Measurements from ENCODE around the gene NAALADL2. TPM values are rescaled to one million over a fixed set of nuclear protein-coding genes. Genes with fewer than 3 reads are reported as not detected.

Gene NAALADL2
- total RNA-seq, 2 experiments from 2014 or later: not detected

DNA sequence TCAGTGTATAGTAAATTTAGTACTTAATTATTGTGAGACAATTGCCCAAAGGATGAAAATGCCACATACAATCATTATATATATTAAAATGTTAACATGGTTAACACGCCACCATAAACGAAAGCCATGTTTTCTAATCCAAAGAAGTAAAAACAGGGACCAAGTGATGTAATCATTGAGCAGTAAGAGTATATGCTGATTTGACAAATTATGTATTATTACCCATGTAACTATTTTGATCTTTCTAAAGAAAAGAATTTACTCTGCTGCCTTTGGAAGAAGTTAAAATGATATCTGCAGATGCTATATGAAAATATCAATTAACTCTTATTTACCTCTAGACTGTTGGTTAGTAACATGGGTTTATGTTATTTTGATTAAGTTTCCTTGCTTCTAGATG, 150.2 kb downstream of the NAALADL2 start:
- CTCF ChIA-PET: no interaction called here
- H3K27me3 Mint-ChIP-seq (ENCODE audit: low read depth): no peaks in the 10 kb centered on the region

GRCh38 chr3:175015056-175015635, 156.0 kb downstream of the NAALADL2 start:
- H3K9me3 Mint-ChIP-seq: peaks cover 2% of the 10 kb centered on the region
- no peaks in the 10 kb centered on the region for H3K36me3 Mint-ChIP-seq (ENCODE audit: low read depth)
- H3K27ac Mint-ChIP-seq: no peak overlapping the region
- no peak for DNase-seq
- CTCF ChIA-PET: no interaction called here
- H3K4me3 Mint-ChIP-seq: no peak overlapping the region
- intact Hi-C loops (cut with micrococcal nuclease): no loop called here
- no peaks in the 10 kb centered on the region for H3K4me1 Mint-ChIP-seq (ENCODE audit: low read depth)
- H3K27me3 Mint-ChIP-seq (ENCODE audit: low read depth): no peaks in the 10 kb centered on the region

More for the DNA sequence above, 150.2 kb downstream of the NAALADL2 start:
- no peak for DNase-seq
- Mint-ChIP-seq H3K27ac (no peak overlapping the region), H3K9me3 (peaks cover 3% of the 10 kb centered on the region), H3K4me3 (no peak overlapping the region), H3K4me1 (ENCODE audit: low read depth) (no peaks in the 10 kb centered on the region), H3K36me3 (ENCODE audit: low read depth) (no peaks in the 10 kb centered on the region)
- intact Hi-C loops (cut with micrococcal nuclease): no loop called here

DNA sequence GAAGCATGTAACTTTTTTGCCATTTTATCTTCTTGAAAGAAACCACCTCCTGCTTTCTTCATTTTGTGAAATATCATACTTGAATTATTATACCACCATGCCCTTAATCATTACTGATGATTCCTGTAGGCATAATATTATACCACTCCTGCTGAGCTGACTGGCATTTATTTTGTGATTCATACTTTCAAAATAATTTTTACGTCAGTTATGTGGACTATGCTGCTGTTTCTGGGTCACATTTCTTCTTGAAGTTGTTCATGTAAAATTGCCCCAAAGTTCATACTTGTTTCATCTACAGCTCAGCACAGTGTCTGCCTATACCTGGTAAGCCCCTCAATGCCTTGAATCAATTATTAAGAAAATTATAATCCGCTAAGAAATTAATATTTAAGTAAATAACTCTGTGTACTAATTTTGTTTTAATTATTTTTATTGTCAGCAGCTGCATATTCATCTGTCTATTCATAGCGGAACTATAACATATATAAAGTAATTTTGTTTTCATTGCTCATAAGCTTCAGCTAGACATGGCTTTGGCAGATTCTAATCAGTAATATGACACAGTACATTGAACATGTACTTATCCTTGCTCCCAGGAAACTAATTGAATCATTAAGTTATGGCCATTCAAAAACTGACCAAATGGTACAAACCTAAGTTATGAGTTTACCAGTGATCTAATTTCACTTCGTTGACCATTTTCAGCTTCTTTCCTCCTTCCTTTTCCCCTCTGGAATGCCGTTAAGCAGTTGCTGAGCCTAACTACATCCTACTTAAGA, 160.0 kb downstream of the NAALADL2 start:
- intact Hi-C loops (cut with micrococcal nuclease): no loop called here
- CTCF ChIA-PET: no interaction called here
- Mint-ChIP-seq H3K9me3 (peaks cover 8% of the 10 kb centered on the region), H3K27ac (no peak overlapping the region), H3K4me3 (no peak overlapping the region), H3K27me3 (ENCODE audit: low read depth) (no peaks in the 10 kb centered on the region), H3K36me3 (ENCODE audit: low read depth) (no peaks in the 10 kb centered on the region), H3K4me1 (ENCODE audit: low read depth) (no peaks in the 10 kb centered on the region)
- DNase-seq: no peak

GRCh38 chr3:175020101-175020500, 161.0 kb downstream of the NAALADL2 start:
- DNase-seq: no peak
- Mint-ChIP-seq H3K9me3 (peaks cover 5% of the 10 kb centered on the region), H3K27ac (no peak overlapping the region), H3K36me3 (ENCODE audit: low read depth) (no peaks in the 10 kb centered on the region), H3K4me1 (ENCODE audit: low read depth) (no peaks in the 10 kb centered on the region), H3K4me3 (no peak overlapping the region), H3K27me3 (ENCODE audit: low read depth) (no peaks in the 10 kb centered on the region)
- intact Hi-C loops (cut with micrococcal nuclease): no loop called here
- CTCF ChIA-PET: no interaction called here

- intact Hi-C loops (cut with micrococcal nuclease): no loop called here
- Mint-ChIP-seq H3K27me3 (ENCODE audit: low read depth) (no peaks in the 10 kb centered on the region), H3K4me1 (ENCODE audit: low read depth) (no peaks in the 10 kb centered on the region), H3K4me3 (no peak overlapping the region), H3K27ac (no peak overlapping the region), H3K9me3 (peaks cover 8% of the 10 kb centered on the region), H3K36me3 (ENCODE audit: low read depth) (no peaks in the 10 kb centered on the region)
- DNase-seq: no peak
- CTCF ChIA-PET: no interaction called here
These were observed 170.7 kb downstream of the NAALADL2 start for GRCh38 chr3:175029828-175030227.

- no peak for DNase-seq
- no peak overlapping the region for H3K4me3 Mint-ChIP-seq
- no peaks in the 10 kb centered on the region for H3K36me3 Mint-ChIP-seq (ENCODE audit: low read depth)
- H3K27ac Mint-ChIP-seq: no peak overlapping the region
- CTCF ChIA-PET: no interaction called here
- intact Hi-C loops (cut with micrococcal nuclease): no loop called here
- H3K4me1 Mint-ChIP-seq (ENCODE audit: low read depth): no peaks in the 10 kb centered on the region
- no peaks in the 10 kb centered on the region for H3K27me3 Mint-ChIP-seq (ENCODE audit: low read depth)
- H3K9me3 Mint-ChIP-seq: peaks cover 5% of the 10 kb centered on the region
These were observed 180.7 kb downstream of the NAALADL2 start for GRCh38 chr3:175039875-175040274.

DNA sequence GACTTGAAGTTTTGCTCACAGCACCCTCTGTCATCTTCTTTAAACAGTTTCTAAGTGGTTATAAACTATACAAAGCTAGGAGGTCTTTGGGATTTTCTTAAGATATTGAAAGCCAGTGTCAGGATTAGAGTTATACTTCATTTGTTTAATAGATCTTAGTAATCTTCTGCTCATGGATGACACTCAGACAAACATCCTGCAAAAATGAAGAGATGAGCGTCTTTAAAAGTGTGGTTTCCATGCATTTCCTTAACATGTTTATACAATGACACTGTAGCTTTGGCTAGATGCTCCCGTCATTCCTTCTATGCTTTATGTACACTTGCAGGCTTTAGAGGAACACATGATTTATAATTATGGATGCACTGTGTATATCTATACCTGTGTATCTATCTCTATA, 182.2 kb downstream of the NAALADL2 start:
- DNase-seq: no peak
- Mint-ChIP-seq H3K36me3 (ENCODE audit: low read depth) (no peaks in the 10 kb centered on the region), H3K27me3 (ENCODE audit: low read depth) (no peaks in the 10 kb centered on the region), H3K9me3 (peaks cover 5% of the 10 kb centered on the region), H3K4me1 (ENCODE audit: low read depth) (no peaks in the 10 kb centered on the region), H3K27ac (no peak overlapping the region), H3K4me3 (no peak overlapping the region)
- intact Hi-C loops (cut with micrococcal nuclease): no loop called here
- CTCF ChIA-PET: no interaction called here

DNA sequence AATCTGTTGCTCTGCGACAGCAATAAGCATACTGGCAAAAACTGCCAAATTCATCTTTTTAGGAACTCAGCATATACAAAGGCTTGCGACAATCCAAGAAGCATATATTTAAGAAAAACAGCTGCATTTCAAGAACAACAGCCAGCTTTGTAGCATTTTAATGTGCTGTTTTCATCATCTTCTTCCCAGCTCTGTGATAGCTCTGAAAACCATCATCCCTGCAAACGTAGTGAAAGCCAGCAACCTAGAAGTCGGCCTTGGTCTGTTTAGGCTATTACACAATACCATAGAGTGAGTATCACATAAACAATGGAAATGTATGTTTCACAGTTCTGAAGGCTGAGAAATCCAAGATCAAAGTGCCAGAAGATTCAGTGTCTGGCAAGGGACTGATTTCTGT, 187.5 kb downstream of the NAALADL2 start:
- Mint-ChIP-seq H3K4me3 (no peak overlapping the region), H3K27me3 (ENCODE audit: low read depth) (no peaks in the 10 kb centered on the region), H3K36me3 (ENCODE audit: low read depth) (no peaks in the 10 kb centered on the region), H3K9me3 (peaks cover 6% of the 10 kb centered on the region), H3K4me1 (ENCODE audit: low read depth) (no peaks in the 10 kb centered on the region), H3K27ac (no peak overlapping the region)
- no peak for DNase-seq
- CTCF ChIA-PET: no interaction called here
- intact Hi-C loops (cut with micrococcal nuclease): no loop called here

GRCh38 chr3:175047786-175048185, 188.7 kb downstream of the NAALADL2 start:
- CTCF ChIA-PET: no interaction called here
- Mint-ChIP-seq H3K27me3 (ENCODE audit: low read depth) (no peaks in the 10 kb centered on the region), H3K4me1 (ENCODE audit: low read depth) (no peaks in the 10 kb centered on the region), H3K27ac (no peak overlapping the region), H3K9me3 (peaks cover 5% of the 10 kb centered on the region), H3K4me3 (no peak overlapping the region), H3K36me3 (ENCODE audit: low read depth) (no peaks in the 10 kb centered on the region)
- DNase-seq: no peak
- intact Hi-C loops (cut with micrococcal nuclease): no loop called here

DNA sequence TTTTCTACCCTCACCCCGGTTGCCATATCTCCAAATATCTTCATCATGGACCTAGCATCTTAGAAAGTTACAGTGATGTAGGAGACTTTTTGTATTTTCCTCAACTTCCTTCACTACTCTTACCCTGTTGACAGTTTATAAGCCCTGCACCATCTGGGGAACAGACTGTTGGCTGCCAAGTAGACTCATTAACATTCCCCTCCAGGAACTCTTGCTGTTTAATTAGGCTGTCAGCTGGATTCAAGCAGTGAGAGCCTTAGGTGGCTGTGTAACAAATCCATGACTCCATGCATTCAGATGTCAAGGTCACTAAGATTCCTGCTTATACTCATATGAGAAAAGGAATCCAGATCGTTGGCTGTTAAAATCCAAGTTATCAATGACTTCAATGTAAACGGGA, 198.3 kb downstream of the NAALADL2 start:
- intact Hi-C loops (cut with micrococcal nuclease): no loop called here
- DNase-seq: no peak
- no peaks in the 10 kb centered on the region for H3K36me3 Mint-ChIP-seq (ENCODE audit: low read depth)
- no peaks in the 10 kb centered on the region for H3K4me1 Mint-ChIP-seq (ENCODE audit: low read depth)
- H3K27me3 Mint-ChIP-seq (ENCODE audit: low read depth): no peaks in the 10 kb centered on the region
- peaks cover 14% of the 10 kb centered on the region for H3K9me3 Mint-ChIP-seq
- no peak overlapping the region for H3K4me3 Mint-ChIP-seq
- no peak overlapping the region for H3K27ac Mint-ChIP-seq
- CTCF ChIA-PET: interaction anchor here (1.0 kb wide), 1 partner anchor 8 kb away, joined by 3 read pairs; no protein-coding TSS in a partner anchor

- H3K9me3 Mint-ChIP-seq: peaks cover 12% of the 10 kb centered on the region
- CTCF ChIA-PET: no interaction called here
- H3K36me3 Mint-ChIP-seq (ENCODE audit: low read depth): no peaks in the 10 kb centered on the region
- no peaks in the 10 kb centered on the region for H3K27me3 Mint-ChIP-seq (ENCODE audit: low read depth)
- DNase-seq: no peak
- H3K4me1 Mint-ChIP-seq (ENCODE audit: low read depth): no peaks in the 10 kb centered on the region
- intact Hi-C loops (cut with micrococcal nuclease): no loop called here
- H3K4me3 Mint-ChIP-seq: no peak overlapping the region
- H3K27ac Mint-ChIP-seq: no peak overlapping the region
These were observed 200.7 kb downstream of the NAALADL2 start for GRCh38 chr3:175059788-175060187.

GRCh38 chr3:175065497-175065896, 206.4 kb downstream of the NAALADL2 start:
- Mint-ChIP-seq H3K4me3 (no peak overlapping the region), H3K9me3 (peaks cover 1% of the 10 kb centered on the region), H3K4me1 (ENCODE audit: low read depth) (no peaks in the 10 kb centered on the region), H3K27me3 (ENCODE audit: low read depth) (no peaks in the 10 kb centered on the region), H3K36me3 (ENCODE audit: low read depth) (no peaks in the 10 kb centered on the region), H3K27ac (no peak overlapping the region)
- CTCF ChIA-PET: interaction anchor here (0.7 kb wide), 1 partner anchor 8 kb away, joined by 3 read pairs; no protein-coding TSS in a partner anchor
- intact Hi-C loops (cut with micrococcal nuclease): no loop called here
- DNase-seq: no peak

Measured in activated naive CD4-positive, alpha-beta T cell treated with anti-CD3 and anti-CD28 coated beads for 36 hours (primary cell).